Endodermal cell (in vitro differentiated cells): ENCODE data around the gene ARPC5. TPM values are rescaled to one million over a fixed set of nuclear protein-coding genes. Genes with fewer than 3 reads are reported as not detected.

Experiments used
- DNase-seq: peaks from one replicate; pipeline ENCODE4 v3.0.0-alpha.2; 2017
- H3K27ac ChIP-seq: 2 replicates; pipeline ENCODE4 v1.5.1; 2013; ENCODE audit warnings: mild to moderate bottlenecking, low read depth, low read length, moderate library complexity
- H3K27me3 ChIP-seq: 2 replicates; pipeline ENCODE4 v1.6.1; 2013; ENCODE audit warnings: mild to moderate bottlenecking, low read length, moderate library complexity; ENCODE audit not compliant: insufficient read depth, control insufficient read depth, poor library complexity, severe bottlenecking
- H3K36me3 ChIP-seq: 2 replicates; pipeline ENCODE4 v1.7.0; 2013; ENCODE audit warnings: mild to moderate bottlenecking, low read length, moderate library complexity; ENCODE audit not compliant: control insufficient read depth, insufficient read depth
- H3K4me1 ChIP-seq: one replicate; pipeline ENCODE4 v1.7.0; 2013; ENCODE audit warnings: low read length; ENCODE audit not compliant: control insufficient read depth, insufficient read depth
- H3K4me3 ChIP-seq: 2 replicates; pipeline ENCODE4 v1.5.1; 2013; ENCODE audit warnings: mild to moderate bottlenecking, low read length, moderate library complexity
- H3K9ac ChIP-seq: 2 replicates; pipeline ENCODE4 v1.6.1; 2013; ENCODE audit warnings: mild to moderate bottlenecking, low read length, moderate library complexity; ENCODE audit not compliant: poor library complexity, severe bottlenecking; ENCODE audit errors: extremely low read depth
- H3K9me3 ChIP-seq: 2 replicates; pipeline ENCODE4 v1.6.1; 2013; ENCODE audit warnings: mild to moderate bottlenecking, low read length, moderate library complexity; ENCODE audit not compliant: control insufficient read depth
- H3K27ac Mint-ChIP-seq: 2 replicates; pipeline ENCODE4 v1.8.0; 2020; ENCODE audit warnings: mixed read lengths
- H3K27me3 Mint-ChIP-seq: 2 replicates; pipeline ENCODE4 v1.8.0; 2021; ENCODE audit warnings: mild to moderate bottlenecking, mixed read lengths; ENCODE audit not compliant: insufficient read depth
- H3K36me3 Mint-ChIP-seq: 2 replicates; pipeline ENCODE4 v1.8.0; 2020; ENCODE audit warnings: low read depth, mixed read lengths
- H3K4me1 Mint-ChIP-seq: 2 replicates; pipeline ENCODE4 v1.8.0; 2020; ENCODE audit warnings: mixed read lengths
- H3K4me3 Mint-ChIP-seq: 2 replicates; pipeline ENCODE4 v1.8.0; 2020; ENCODE audit warnings: mild to moderate bottlenecking, moderate library complexity, mixed read lengths
- H3K9me3 Mint-ChIP-seq: 2 replicates; pipeline ENCODE4 v1.8.0; 2020; ENCODE audit warnings: mild to moderate bottlenecking, mixed read lengths
- WGBS, 2 experiments: methylation state at CpG; one replicate each; pipeline versions ENCODE4 v1.1.5 to v1.1.7; 2013; ENCODE audit warnings: missing lambda C conversion rate in 2 of 2, mixed read lengths in 1 of 2; ENCODE audit not compliant: insufficient coverage in 1 of 2, insufficient read length in 1 of 2; 5-methylcytosine and 5-hydroxymethylcytosine counted together
- total RNA-seq, 2 donors: library from RNA; stranded (reverse); fragmentation: NEBNext Ultra II Directional in 1 of 2; extraction: Animal tissue kit (Norgen Biotek cat#: 25700) in 1 of 2; gene quantifications; 2 replicates in 1 of 2; 3 replicates in 1 of 2; pipeline ENCODE4 v1.2.1, GENCODE V29; 2021
- TF ChIP-seq, protein P1 (sequence below): fragments of 200-600 bp; sonication (generic); conservative IDR thresholded peaks from 2 replicates; pipeline ENCODE4 v1.5.0; 2021; ENCODE audit warnings: antibody characterized with exemption, mild to moderate bottlenecking

ARPC5 gene
- total RNA-seq, 2 donors from 2014 or later: 78.7 to 99.5 TPM

DNA sequence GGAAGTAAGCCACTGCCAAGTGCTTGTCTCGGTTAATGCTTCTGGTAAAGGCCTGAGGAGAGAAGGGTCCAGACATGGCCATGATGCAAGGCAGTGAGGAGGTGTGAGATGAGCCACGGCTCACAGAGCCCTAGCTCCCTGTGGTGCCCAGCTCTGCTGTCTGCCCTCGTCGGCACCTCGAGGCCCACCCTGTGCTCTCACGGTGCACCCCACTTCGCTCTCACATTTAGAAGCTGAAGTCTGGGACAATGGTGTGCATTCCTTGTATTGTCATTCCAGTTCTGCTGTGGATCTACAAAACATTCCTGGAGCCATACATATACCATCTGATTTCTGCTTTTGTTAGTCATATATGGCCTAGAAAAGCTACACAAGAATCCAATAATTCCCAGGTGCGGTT lies 48.7 kb downstream of the ARPC5 start:
- no peaks in the 10 kb centered on the region for H3K9me3 Mint-ChIP-seq
- H3K27me3 Mint-ChIP-seq: no peaks in the 10 kb centered on the region
- Histone ChIP-seq H3K36me3 (no peaks in the 10 kb centered on the region), H3K9ac (no peak overlapping the region), H3K27me3 (no peaks in the 10 kb centered on the region), H3K27ac (no peak overlapping the region), H3K4me1 (peaks cover 3% of the 10 kb centered on the region), H3K9me3 (no peaks in the 10 kb centered on the region), H3K4me3 (no peak overlapping the region)
- no peak for DNase-seq
- H3K4me1 Mint-ChIP-seq: peaks cover 8% of the 10 kb centered on the region
- no peaks in the 10 kb centered on the region for H3K36me3 Mint-ChIP-seq
- WGBS, 2 experiments: 93% methylated on average over 8 of the region's 8 CpGs; no CpG with 5 or more reads in 1 of the 2 experiments
- no peak overlapping the region for H3K27ac Mint-ChIP-seq
- TF ChIP-seq, protein P1, sequence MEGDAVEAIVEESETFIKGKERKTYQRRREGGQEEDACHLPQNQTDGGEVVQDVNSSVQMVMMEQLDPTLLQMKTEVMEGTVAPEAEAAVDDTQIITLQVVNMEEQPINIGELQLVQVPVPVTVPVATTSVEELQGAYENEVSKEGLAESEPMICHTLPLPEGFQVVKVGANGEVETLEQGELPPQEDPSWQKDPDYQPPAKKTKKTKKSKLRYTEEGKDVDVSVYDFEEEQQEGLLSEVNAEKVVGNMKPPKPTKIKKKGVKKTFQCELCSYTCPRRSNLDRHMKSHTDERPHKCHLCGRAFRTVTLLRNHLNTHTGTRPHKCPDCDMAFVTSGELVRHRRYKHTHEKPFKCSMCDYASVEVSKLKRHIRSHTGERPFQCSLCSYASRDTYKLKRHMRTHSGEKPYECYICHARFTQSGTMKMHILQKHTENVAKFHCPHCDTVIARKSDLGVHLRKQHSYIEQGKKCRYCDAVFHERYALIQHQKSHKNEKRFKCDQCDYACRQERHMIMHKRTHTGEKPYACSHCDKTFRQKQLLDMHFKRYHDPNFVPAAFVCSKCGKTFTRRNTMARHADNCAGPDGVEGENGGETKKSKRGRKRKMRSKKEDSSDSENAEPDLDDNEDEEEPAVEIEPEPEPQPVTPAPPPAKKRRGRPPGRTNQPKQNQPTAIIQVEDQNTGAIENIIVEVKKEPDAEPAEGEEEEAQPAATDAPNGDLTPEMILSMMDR: no peak
- H3K4me3 Mint-ChIP-seq: no peak overlapping the region

DNA sequence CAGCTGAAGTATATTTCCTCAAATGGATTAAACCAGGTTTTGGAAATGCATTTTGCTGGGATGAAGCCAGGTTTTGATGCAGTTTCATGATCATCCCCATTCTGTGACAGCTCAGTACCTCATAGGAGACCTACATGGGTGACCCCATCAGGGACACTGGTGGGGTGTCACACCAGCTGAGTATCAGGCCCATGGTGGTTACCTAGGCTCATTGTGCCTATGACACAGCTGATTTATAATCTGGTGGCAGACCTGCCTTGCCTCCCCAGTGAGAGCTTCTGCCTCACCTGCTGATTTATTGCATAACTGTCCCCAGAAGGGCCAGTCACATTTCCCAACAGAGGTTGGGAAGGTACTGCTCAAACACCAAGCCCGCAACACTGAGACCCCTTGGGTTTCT lies 49.1 kb downstream of the ARPC5 start:
- WGBS, 2 experiments: 92 to 100% methylated on average over 1 of the region's 1 CpG

DNA sequence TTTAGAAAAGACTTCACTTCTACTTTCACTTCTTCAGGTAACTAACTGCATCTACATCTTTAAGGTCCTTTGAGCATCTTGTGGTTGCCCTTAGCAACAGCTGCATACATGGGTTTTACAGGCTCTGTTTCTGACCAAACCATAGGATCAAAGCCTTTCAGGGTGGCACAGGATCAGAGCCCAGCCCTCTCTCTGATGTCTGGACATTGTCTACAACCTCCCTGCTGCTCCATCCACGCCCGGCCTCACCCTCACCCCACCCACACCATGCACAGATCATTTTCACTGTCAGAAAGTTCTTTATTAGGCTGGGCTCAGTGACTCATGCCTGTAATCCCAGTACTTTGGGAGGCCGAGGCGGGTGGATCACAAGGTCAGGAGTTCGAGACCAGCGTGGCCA lies 50.5 kb downstream of the ARPC5 start:
- Mint-ChIP-seq H3K27me3 (no peaks in the 10 kb centered on the region), H3K36me3 (no peaks in the 10 kb centered on the region), H3K4me1 (peaks cover 11% of the 10 kb centered on the region), H3K4me3 (no peak overlapping the region), H3K9me3 (no peaks in the 10 kb centered on the region), H3K27ac (no peak overlapping the region)
- no peak overlapping the region for H3K4me3 ChIP-seq
- 93 to 100% methylated on average over 3 to 6 of the region's 6 CpGs for WGBS, 2 experiments
- H3K4me1 ChIP-seq: peaks cover 3% of the 10 kb centered on the region
- no peak overlapping the region for H3K9ac ChIP-seq
- DNase-seq: no peak
- TF ChIP-seq, protein P1: no peak
- H3K9me3 ChIP-seq: no peaks in the 10 kb centered on the region
- no peaks in the 10 kb centered on the region for H3K36me3 ChIP-seq
- H3K27me3 ChIP-seq: no peaks in the 10 kb centered on the region
- H3K27ac ChIP-seq: no peak overlapping the region

More for the DNA sequence above, 49.1 kb downstream of the ARPC5 start:
- Mint-ChIP-seq H3K27ac (no peak overlapping the region), H3K4me1 (peaks cover 8% of the 10 kb centered on the region), H3K36me3 (no peaks in the 10 kb centered on the region), H3K4me3 (no peak overlapping the region), H3K9me3 (no peaks in the 10 kb centered on the region), H3K27me3 (no peaks in the 10 kb centered on the region)
- H3K4me1 ChIP-seq: peaks cover 3% of the 10 kb centered on the region
- no peaks in the 10 kb centered on the region for H3K36me3 ChIP-seq
- no peak for DNase-seq
- H3K27me3 ChIP-seq: no peaks in the 10 kb centered on the region
- no peak overlapping the region for H3K9ac ChIP-seq
- no peak overlapping the region for H3K4me3 ChIP-seq
- TF ChIP-seq, protein P1: no peak
- H3K9me3 ChIP-seq: no peaks in the 10 kb centered on the region
- no peak overlapping the region for H3K27ac ChIP-seq
